Measurements from ENCODE around the gene MBP.

DNA sequence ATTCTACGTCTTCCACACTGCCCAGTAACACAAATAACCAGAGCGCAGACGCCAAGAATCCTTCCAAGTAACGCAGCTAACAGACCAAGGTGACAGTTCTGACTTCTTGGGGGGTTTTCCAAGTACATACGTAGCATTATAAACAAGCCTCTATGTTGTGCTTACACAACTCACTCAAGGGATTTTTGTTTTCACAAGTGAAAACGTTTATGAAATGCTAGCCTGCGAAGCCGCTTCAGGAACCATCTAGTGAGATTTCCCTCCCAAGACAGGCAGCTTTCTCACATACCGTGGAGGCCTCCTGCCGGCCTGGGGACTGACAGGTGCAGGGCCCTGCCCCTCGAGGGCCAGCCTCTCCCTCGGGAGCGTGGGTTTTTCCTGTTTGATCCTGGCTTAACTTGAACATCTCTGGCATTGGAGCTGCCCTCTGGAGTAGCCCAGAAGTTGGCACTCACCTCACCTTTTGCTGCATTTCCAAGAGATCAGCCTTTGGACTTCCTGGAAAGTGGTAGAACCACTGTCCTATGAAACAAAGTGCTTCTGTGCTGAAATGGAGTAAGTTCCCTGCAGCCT is 151.1 kb downstream of the MBP start:
- TF ChIP-seq POLR2A (IDR thresholded peaks at IDR 0.05; ENCODE audit: low read depth, low read length), result no peak
- TF ChIP-seq POLR2AphosphoS5 (IDR thresholded peaks at IDR 0.05; ENCODE audit: low read depth, low read length), result no peak
- TF ChIP-seq TAF1 (IDR thresholded peaks at IDR 0.05; ENCODE audit: low read depth, low read length), result no peak
- no peak for TF ChIP-seq SPI1 (IDR thresholded peaks at IDR 0.05; ENCODE audit: low read depth, low read length)
- TF ChIP-seq POU2F2 (IDR thresholded peaks at IDR 0.05; ENCODE audit: low read depth, low read length), result no peak

All from GM12891 (cell line).